ENCODE data around the gene SPATA4.
"Not testable (repeated sequence)": the region's sequence is repeated elsewhere in the genome, so short reads cannot be mapped to it uniquely, and the experiment has no call there.

Gene SPATA4

DNA sequence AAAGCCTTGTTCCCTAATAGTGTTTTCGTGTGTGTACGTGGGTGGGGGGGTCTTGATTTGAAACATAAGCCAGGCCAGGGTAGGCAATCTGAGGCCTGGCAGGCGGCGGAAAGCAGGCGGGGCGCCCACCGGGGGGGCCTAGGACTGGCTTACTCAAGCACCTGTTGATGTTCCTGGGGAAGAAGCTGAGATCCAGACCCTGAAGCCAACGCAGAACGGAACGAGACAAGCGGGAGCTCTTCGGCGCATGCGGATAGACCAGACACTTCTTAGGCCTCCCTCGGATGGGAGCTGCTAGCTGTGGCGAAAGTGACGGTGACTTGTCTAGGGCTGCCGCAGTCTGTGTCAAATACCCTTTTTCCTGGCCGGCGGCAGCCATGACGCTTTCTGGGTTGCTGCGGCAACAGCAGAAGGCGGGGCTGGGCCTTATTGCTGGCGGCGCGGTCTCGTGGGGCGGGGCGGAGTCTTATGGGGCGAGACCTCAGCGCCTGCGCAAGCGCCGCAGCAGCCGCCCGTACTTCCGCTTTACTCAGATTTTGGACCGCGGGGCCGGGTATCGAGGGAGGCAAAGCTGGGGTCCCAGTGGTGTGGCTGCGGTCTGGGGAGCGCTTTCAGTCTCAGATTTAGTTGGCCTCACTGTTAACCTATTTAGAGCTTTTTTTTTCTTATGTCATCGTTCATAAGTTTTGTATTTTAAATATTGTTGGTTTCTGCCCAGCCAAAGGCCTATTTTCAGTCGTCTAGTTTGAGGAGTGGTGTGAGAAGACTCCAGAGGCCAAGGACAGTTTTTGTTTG lies at the start of gene SPATA4:
Gene SPATA4 (minus strand): TSS at position 402 of the 795 bp plus-strand sequence. CDS start 23 bp downstream, at position 379.
- Mint-ChIP-seq H3K36me3 (no peaks in the 10 kb centered on the region), H3K4me3 (peak within 1 kb of the TSS; percentile 88), H3K4me1 (peaks cover 5% of the 10 kb centered on the region), H3K9me3 (no peaks in the 10 kb centered on the region), H3K27ac (peak within 1 kb of the TSS; percentile 73), H3K27me3 (peaks cover 3% of the 10 kb centered on the region)
- ATAC-seq (ENCODE audit: low read depth) (peak; percentile 95), DNase-seq (ENCODE audit: low spot score in 2 of 2) (peak; percentile 90 to 94)

DNA sequence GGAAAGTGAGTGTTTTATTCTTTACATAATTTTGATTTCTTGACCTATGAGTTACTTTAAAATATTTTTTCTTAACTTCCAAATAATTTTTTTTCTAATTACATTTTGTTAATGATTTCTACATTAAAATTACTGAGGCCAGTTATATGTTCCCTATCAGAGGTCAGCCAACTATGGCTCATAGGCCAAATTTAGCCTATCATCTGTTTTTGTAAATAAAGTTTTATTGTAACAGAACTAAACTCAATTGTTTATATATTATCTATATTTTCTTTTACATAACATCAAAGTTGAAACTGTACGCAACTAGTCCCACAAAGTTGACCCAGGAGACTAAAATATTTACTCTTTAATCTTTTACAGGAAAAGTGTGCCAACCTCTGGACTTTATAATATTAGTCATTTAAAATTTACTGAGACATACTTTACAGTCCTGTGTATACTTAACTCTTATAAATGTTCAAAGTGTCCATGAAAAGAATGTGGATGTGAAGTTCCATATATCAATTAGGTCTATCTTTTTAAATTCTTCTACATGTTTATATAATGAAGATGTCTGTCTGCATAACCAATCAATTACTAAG lies 47.5 kb upstream of the SPATA4 start:
- H3K27ac Mint-ChIP-seq = no peak overlapping the region
- no peaks in the 10 kb centered on the region for H3K9me3 Mint-ChIP-seq

DNA sequence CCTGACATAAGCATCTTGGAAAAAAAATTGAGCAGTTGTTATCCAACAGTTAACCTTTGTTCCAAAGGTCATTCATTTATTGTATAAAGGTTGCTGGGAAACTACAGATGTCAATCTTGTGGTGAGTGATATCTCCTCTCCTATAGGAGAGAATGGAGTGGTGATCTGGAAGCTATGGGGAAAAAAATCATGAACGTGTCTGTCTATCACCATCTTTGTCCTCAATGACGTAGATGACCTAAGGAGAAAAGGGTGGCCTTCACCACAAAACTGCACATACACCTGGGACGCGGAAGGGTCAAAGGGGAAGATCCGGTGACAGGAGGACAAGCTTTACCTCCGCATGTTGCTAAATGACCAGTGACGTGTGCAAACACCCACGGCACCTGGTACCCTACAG lies 46.3 kb upstream of the SPATA4 start:
- H3K36me3 Mint-ChIP-seq = no peaks in the 10 kb centered on the region
- H3K27me3 Mint-ChIP-seq = peaks cover 3% of the 10 kb centered on the region

More for the DNA sequence above, 47.5 kb upstream of the SPATA4 start:
- H3K36me3 Mint-ChIP-seq = no peaks in the 10 kb centered on the region
- no peak for DNase-seq (ENCODE audit: low spot score in 2 of 2)
- H3K4me1 Mint-ChIP-seq = no peaks in the 10 kb centered on the region
- no peak for ATAC-seq (ENCODE audit: low read depth)
- H3K27me3 Mint-ChIP-seq = peaks cover 3% of the 10 kb centered on the region
- no peak overlapping the region for H3K4me3 Mint-ChIP-seq

DNA sequence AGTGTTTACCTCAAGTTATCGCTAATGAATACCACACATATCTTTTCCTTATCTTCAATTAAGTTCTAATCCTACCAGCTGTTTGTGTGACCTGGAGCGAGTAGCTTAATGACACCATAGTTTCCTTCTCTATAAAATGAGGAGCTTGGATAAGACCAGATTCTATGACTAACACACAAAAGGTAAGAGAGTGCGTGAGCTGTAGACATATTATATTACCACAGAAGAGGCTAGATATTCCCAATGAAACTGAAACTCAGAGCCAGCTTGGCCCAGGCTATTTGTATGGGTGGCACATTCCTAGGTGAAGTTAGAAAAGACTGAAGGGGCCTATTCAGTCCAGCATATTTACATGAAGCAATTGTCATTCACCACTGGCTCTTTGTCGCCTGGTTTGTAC lies 43.4 kb upstream of the SPATA4 start:
- no peaks in the 10 kb centered on the region for H3K4me1 Mint-ChIP-seq
- H3K9me3 Mint-ChIP-seq = no peaks in the 10 kb centered on the region
- H3K27ac Mint-ChIP-seq = no peak overlapping the region
- no peak overlapping the region for H3K4me3 Mint-ChIP-seq
- no peaks in the 10 kb centered on the region for H3K36me3 Mint-ChIP-seq
- DNase-seq (ENCODE audit: low spot score in 2 of 2) (no peak), ATAC-seq (ENCODE audit: low read depth) (no peak)
- no peaks in the 10 kb centered on the region for H3K27me3 Mint-ChIP-seq

More for the DNA sequence above, 46.3 kb upstream of the SPATA4 start:
- H3K27ac Mint-ChIP-seq = no peak overlapping the region
- no peaks in the 10 kb centered on the region for H3K4me1 Mint-ChIP-seq
- H3K4me3 Mint-ChIP-seq = no peak overlapping the region
- H3K9me3 Mint-ChIP-seq = no peaks in the 10 kb centered on the region
- DNase-seq (ENCODE audit: low spot score in 2 of 2) (no peak), ATAC-seq (ENCODE audit: low read depth) (no peak)

DNA sequence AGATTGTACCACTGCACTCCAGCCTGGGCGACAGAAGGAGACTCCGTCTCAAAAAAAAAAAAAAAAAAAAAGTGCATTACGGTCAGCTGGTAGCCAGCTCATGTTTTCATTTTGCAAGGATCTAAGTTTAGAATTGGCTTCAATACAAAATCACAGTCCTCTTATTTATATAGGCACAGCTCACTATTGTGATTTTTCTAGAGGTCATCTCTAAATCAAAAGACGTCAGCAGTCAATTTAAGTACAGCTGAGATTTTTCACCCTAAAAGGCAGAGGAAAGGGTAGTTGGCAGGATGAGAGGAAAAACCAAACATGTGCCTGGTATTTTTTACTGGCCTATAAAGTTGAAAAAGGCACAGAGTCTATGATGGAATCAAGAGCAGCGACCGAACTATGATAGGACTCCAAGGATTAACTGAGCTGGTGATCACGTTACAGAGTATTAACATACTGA lies 42.8 kb upstream of the SPATA4 start:
- no peak for DNase-seq (ENCODE audit: low spot score in 2 of 2)
- ATAC-seq (ENCODE audit: low read depth) = no peak
- H3K9me3 Mint-ChIP-seq = no peaks in the 10 kb centered on the region

DNA sequence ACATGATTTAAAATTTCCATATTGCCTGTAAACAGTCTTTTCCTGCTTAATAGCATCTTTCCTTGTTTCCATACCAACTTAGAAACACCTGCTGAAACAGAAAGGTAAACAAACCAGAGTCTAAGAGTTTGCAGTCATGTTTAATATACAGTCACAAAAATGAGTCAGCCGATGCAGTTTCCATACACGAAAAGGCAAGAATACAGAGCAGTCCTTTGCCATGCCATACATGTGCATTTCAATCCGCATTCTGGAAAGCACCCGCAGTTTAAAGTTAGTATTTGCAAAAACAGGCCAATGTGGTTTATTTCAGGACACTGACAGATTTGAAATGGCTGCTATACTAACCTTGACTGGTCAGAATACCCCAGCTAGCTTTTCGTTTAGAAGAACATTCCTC lies 41.6 kb upstream of the SPATA4 start:
- no peaks in the 10 kb centered on the region for H3K36me3 Mint-ChIP-seq
- no peaks in the 10 kb centered on the region for H3K4me1 Mint-ChIP-seq
- no peaks in the 10 kb centered on the region for H3K27me3 Mint-ChIP-seq
- H3K4me3 Mint-ChIP-seq = no peak overlapping the region
- DNase-seq (ENCODE audit: low spot score in 2 of 2) (no peak), ATAC-seq (ENCODE audit: low read depth) (no peak)
- no peak overlapping the region for H3K27ac Mint-ChIP-seq
- H3K9me3 Mint-ChIP-seq = no peaks in the 10 kb centered on the region

More for the DNA sequence above, 42.8 kb upstream of the SPATA4 start:
- H3K4me1 Mint-ChIP-seq = no peaks in the 10 kb centered on the region
- H3K4me3 Mint-ChIP-seq = no peak overlapping the region
- no peak overlapping the region for H3K27ac Mint-ChIP-seq
- H3K27me3 Mint-ChIP-seq = no peaks in the 10 kb centered on the region
- no peaks in the 10 kb centered on the region for H3K36me3 Mint-ChIP-seq

DNA sequence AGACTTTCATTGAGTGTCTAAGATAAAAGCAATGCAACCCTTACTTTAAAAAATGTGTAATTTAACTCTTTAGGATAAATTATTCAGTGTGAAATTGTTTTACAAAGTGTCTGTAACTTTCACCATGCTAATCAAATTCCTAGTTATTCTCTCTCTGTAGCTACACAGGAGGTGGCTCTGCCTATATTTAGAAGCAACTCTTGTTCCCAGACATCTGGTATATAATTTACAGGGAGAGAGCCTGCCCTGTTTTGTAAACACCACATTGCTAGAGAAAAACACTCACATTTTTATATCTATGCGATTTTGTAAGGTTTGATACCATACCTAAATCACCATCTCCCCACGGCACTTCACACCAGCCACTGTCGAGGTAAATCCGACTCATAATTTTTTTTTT lies 35.5 kb upstream of the SPATA4 start:
- Mint-ChIP-seq H3K27ac (no peak overlapping the region), H3K4me3 (no peak overlapping the region), H3K9me3 (no peaks in the 10 kb centered on the region), H3K27me3 (peaks cover 2% of the 10 kb centered on the region), H3K4me1 (no peaks in the 10 kb centered on the region), H3K36me3 (no peaks in the 10 kb centered on the region)
- no peak for DNase-seq (ENCODE audit: low spot score in 2 of 2)
- no peak for ATAC-seq (ENCODE audit: low read depth)

DNA sequence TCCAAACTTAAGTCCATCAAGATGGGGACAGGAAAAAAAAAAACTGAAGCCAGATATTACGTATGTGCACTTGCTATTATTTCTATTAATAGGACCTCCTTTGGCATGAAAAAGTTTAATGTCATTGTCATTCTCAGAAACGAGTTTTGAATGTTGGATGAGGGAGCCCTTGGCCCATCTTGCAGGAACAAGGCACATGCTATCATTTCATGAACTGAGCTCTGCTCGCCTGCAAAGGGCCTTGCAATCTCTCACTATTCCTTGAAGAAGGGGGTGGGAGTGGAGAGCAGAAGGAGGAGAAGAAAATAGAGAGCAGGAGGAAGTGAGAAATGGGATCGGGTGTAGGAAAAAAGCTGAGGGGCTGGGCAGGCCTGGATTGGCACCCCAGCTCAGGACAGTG lies 34.3 kb upstream of the SPATA4 start:
- no peaks in the 10 kb centered on the region for H3K9me3 Mint-ChIP-seq
- peaks cover 2% of the 10 kb centered on the region for H3K27me3 Mint-ChIP-seq
- no peak overlapping the region for H3K4me3 Mint-ChIP-seq
- H3K27ac Mint-ChIP-seq = no peak overlapping the region
- ATAC-seq (ENCODE audit: low read depth) (no peak), DNase-seq (ENCODE audit: low spot score in 2 of 2) (no peak)
- no peaks in the 10 kb centered on the region for H3K36me3 Mint-ChIP-seq
- no peaks in the 10 kb centered on the region for H3K4me1 Mint-ChIP-seq

DNA sequence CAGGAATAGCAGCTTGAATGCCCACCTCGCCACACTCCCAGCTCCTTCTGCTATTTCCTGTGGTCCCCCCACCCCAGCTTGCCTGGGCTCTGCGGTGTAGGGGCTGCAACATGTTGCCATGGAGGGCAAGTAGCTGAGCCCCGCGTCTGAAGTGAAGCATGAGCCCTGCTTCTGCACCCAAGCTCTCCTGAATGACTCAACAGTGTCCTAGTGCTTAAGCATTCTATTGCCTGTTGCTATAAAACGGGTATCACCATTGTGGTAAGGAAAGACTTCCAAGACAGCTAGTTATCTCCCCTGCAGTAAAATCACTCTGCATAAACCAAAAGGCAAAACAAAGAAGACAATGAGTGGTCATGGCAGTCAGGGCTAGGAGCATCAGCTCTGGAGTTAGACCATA lies 31.4 kb upstream of the SPATA4 start:
- Mint-ChIP-seq H3K27ac (no peak overlapping the region), H3K4me3 (no peak overlapping the region), H3K36me3 (no peaks in the 10 kb centered on the region), H3K4me1 (no peaks in the 10 kb centered on the region), H3K9me3 (no peaks in the 10 kb centered on the region), H3K27me3 (peaks cover 2% of the 10 kb centered on the region)
- DNase-seq (ENCODE audit: low spot score in 2 of 2) = no peak
- no peak for ATAC-seq (ENCODE audit: low read depth)

DNA sequence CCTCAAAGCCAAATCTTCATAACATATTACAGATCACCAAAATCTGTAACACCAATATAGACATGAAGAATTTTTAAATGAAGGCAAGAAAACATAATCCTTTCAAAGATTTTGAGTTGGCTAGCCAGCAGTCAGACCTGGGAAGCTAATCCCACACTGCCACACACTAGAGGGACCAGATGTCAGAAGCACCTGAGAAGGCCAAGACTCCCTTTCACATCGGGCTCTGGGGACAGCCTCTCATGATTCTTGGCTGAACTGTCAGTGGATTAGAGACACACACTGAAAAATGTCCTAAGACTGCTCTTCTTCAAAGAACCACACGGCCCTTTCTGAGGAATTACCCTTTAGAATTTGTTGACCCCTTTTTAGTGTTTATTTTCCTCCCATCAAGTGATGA lies 28.2 kb upstream of the SPATA4 start:
- no peaks in the 10 kb centered on the region for H3K27me3 Mint-ChIP-seq
- H3K4me1 Mint-ChIP-seq = no peaks in the 10 kb centered on the region
- DNase-seq (ENCODE audit: low spot score in 2 of 2) = no peak

DNA sequence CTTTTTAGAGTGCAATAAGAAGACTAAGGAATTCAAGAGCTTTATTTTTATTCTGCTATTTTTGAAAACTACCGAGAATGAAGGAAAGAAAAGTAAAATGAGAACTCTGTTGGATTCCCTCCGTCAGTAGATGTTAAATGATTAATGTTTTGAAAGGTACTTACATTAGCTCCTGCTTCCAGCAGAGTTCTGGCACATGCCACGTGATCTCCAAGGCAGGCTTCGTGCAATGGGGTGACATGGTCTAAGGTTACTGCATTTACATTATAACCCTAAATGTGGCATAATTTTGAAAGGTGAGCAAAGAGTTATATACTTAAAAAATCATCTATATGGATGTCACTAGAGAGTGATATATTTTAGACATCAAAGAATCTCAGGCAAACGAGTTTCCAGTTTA lies 26.8 kb upstream of the SPATA4 start:
- Mint-ChIP-seq H3K36me3 (no peaks in the 10 kb centered on the region), H3K27me3 (no peaks in the 10 kb centered on the region)
- DNase-seq (ENCODE audit: low spot score in 2 of 2) = no peak

More for the DNA sequence above, 28.2 kb upstream of the SPATA4 start:
- Mint-ChIP-seq H3K4me3 (no peak overlapping the region), H3K9me3 (no peaks in the 10 kb centered on the region), H3K36me3 (no peaks in the 10 kb centered on the region), H3K27ac (no peak overlapping the region)
- ATAC-seq (ENCODE audit: low read depth) = no peak

DNA sequence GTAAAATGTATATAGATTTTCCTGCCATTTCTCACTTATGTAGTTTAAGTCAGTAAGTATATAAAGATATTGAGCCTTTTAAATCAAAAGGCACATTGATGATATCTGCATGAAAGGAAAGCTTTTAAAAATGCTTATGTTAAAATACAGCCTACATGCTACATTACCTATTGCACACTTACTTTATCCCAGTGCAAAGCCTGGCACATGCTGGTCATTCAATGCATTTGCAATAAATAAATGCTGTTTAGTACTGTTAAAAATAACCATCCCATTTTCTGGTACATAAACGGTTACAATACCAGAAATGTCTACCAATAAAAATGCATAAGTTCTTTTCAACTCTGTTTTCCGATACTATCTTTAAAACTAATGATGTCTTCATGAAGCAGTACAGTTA lies 22.1 kb upstream of the SPATA4 start:
- DNase-seq (ENCODE audit: low spot score in 2 of 2) = no peak
- Mint-ChIP-seq H3K36me3 (no peaks in the 10 kb centered on the region), H3K9me3 (peaks cover 2% of the 10 kb centered on the region), H3K4me3 (no peak overlapping the region), H3K27ac (no peak overlapping the region), H3K4me1 (peaks cover under 1% of the 10 kb centered on the region), H3K27me3 (no peaks in the 10 kb centered on the region)
- no peak for ATAC-seq (ENCODE audit: low read depth)

More for the DNA sequence above, 26.8 kb upstream of the SPATA4 start:
- ATAC-seq (ENCODE audit: low read depth) = no peak
- H3K4me1 Mint-ChIP-seq = no peaks in the 10 kb centered on the region
- H3K27ac Mint-ChIP-seq = no peak overlapping the region
- H3K4me3 Mint-ChIP-seq = no peak overlapping the region
- no peaks in the 10 kb centered on the region for H3K9me3 Mint-ChIP-seq

DNA sequence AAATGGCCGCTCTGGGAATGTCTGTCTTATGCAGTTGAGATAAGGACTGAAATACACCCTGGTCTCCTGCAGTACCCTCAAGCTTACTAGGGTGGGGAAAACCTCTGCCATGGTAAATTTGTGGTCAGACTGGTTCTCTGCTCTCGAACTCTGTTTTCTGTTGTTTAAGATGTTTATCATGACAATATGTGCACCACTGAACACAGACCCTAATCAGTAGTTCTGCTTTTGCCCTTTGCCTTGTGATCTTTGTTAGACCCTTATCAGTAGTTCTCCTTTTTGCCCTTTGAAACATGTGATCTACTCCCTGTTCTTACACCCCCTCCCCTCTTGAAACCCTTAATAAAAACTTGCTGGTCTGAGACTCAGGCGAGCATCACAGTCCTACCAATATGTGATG lies 17.0 kb upstream of the SPATA4 start:
- not testable (repeated sequence) for H3K4me3 Mint-ChIP-seq

DNA sequence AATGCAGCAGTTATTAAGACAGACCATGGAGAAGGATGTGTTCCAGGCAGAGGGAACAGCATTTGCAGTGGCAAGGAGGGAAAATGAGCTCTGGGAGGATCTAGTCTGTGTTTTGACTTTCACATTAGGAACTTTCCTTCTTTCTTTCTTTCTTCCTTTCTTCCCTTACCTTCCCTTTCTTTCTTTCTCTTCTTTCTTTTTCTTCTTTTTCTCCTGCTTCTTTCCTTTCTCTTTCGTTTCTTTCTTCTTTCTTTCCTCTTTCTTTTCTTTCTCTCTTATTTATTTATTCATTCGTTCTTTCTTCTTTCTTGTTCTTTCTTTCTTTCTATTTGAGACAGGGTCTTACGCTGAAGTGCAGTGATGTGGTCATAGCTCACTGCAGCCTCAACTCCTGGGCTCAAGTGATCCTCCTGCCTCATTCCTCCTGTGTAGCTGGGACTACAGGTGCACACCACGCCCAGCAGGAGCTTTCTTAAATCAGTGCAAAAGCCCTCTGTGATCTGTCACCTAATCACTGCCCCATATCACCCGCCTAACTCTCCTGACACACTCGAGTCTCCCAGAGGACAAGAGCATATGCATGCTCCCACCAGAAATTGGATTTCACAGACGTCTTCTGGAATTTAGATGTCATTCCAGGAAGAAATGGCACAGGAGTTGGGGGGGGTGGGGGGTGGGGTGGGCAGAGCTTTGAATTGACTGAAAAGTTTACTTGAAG lies 15.4 kb upstream of the SPATA4 start:
- Mint-ChIP-seq H3K27me3 (peaks cover 17% of the 10 kb centered on the region), H3K4me1 (peaks cover 2% of the 10 kb centered on the region), H3K9me3 (peaks cover 4% of the 10 kb centered on the region), H3K36me3 (no peaks in the 10 kb centered on the region), H3K27ac (no peak overlapping the region), H3K4me3 (no peak overlapping the region)
- ATAC-seq (ENCODE audit: low read depth) (no peak), DNase-seq (ENCODE audit: low spot score in 2 of 2) (no peak)

More for the DNA sequence above, 17.0 kb upstream of the SPATA4 start:
- not testable (repeated sequence) for H3K27ac Mint-ChIP-seq; DNase-seq (ENCODE audit: low spot score in 2 of 2); H3K9me3 Mint-ChIP-seq; ATAC-seq (ENCODE audit: low read depth); H3K27me3 Mint-ChIP-seq; H3K4me1 Mint-ChIP-seq; H3K36me3 Mint-ChIP-seq
